ENCODE measurements around the gene MYOM3. TPM values are rescaled to one million over a fixed set of nuclear protein-coding genes. Genes with fewer than 3 reads are reported as not detected.
A peak's percentile ranks its signal among the peaks of the same experiment; 100 is the strongest.
"Not testable (repeated sequence)": the region's sequence is repeated elsewhere in the genome, so short reads cannot be mapped to it uniquely, and the experiment has no call there.

The MYOM3 gene
- total RNA-seq, 4 donors from 2014 or later, result 1.5 to 1.9 (median 1.7) TPM

DNA sequence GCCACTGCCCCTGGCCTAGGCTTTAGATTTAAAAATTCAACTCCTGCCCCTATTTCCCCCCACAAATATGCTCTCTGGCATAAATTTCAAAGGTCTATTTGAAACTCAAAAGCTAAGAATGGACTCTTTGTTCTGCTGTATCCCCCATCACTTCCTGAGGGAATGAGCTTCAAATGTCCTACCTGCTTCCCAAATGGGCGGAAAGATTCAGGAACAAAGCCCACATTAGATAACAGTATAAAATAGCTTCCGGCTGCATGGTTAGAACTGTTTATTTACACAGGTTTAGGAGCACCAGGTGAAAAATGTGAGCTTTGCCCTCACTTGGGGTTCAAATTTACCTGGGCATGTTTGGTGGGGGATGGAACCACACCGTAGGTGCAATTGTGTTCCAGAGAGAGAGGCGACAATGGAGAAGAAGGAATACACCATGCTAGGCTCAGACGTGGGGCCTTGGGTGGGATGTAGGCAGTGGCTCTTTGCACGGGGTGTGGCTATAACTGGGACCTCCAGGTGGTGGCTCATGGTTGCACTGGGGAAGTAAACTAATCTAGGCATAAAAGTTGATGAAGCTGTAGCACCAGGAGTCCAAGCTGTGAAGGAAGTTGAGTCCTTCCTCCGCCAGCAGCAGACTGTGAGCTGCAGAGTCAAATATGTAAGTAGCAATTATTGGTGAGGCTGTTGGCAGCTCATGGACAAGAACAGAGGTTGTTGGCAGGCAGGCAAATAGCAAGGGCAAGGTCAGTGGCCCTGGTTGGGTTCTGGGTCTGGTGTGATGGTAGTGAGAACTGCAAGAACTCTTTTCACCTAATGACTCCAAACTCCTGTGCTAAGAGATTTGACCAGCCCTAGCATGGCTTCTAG lies 90.3 kb downstream of the MYOM3 start:
- peak in 1 of 2 donors; percentile 82 for DNase-seq (ENCODE audit: low spot score in 2 of 2)
- TF ChIP-seq, protein P1, sequence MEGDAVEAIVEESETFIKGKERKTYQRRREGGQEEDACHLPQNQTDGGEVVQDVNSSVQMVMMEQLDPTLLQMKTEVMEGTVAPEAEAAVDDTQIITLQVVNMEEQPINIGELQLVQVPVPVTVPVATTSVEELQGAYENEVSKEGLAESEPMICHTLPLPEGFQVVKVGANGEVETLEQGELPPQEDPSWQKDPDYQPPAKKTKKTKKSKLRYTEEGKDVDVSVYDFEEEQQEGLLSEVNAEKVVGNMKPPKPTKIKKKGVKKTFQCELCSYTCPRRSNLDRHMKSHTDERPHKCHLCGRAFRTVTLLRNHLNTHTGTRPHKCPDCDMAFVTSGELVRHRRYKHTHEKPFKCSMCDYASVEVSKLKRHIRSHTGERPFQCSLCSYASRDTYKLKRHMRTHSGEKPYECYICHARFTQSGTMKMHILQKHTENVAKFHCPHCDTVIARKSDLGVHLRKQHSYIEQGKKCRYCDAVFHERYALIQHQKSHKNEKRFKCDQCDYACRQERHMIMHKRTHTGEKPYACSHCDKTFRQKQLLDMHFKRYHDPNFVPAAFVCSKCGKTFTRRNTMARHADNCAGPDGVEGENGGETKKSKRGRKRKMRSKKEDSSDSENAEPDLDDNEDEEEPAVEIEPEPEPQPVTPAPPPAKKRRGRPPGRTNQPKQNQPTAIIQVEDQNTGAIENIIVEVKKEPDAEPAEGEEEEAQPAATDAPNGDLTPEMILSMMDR (IDR thresholded peaks at IDR 0.05), result no peak
- TF ChIP-seq POLR2A (IDR thresholded peaks at IDR 0.05), result no peak
- no peak overlapping the region for H3K4me3 ChIP-seq (ENCODE audit: low read depth, poor library complexity, severe bottlenecking)
- 83 to 85% methylated on average over 7 of the region's 7 CpGs for WGBS, 2 donors
- intact Hi-C loops (cut with DNase I; ENCODE audit: low total_unique reads), result no loop called here

DNA sequence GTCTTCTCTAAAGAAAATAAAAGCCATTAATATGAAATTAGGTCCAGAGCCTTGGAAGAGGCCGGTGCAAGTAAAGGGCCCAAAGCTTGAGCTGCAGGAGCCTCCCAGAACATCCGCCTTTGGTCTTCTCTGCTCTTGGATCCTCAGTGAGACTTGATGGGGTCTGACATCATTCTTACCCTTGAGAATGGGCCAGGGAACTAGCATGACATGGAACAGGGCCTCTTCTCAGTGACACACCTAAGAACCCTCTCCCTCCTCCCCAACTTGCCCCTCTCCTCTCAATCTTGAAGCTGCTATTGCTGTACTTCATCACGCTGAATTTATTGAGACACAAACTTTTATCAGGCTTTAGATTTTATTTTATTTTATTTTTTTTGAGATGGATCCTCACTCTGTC lies 91.5 kb downstream of the MYOM3 start:
- 81 to 83% methylated on average over 3 of the region's 3 CpGs for WGBS, 2 donors
- DNase-seq (ENCODE audit: low spot score in 2 of 2), result no peak
- intact Hi-C loops (cut with DNase I; ENCODE audit: low total_unique reads), result no loop called here
- H3K4me3 ChIP-seq (ENCODE audit: low read depth, poor library complexity, severe bottlenecking), result no peak overlapping the region
- no peak for TF ChIP-seq POLR2A (IDR thresholded peaks at IDR 0.05)
- TF ChIP-seq, protein P1 (IDR thresholded peaks at IDR 0.05), result no peak

DNA sequence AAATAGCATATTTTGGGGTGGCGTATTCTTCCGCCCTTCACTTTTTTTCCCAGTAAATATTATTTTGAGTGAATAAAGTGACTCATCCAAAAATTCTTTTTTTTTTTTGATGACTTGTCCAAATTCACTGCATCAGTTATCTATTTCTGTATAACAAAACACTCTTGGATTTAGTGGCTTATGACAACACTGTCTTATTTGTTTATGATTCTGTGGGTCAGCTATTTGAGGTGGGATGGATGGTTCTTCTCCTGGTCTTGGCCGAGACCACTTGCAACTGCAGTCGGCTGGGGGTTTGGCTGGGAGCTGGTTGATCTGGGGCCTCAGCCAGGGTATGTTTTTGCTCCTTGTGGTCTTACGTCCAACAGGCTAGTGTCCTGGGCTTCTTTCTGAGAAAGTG lies 91.9 kb downstream of the MYOM3 start:
- intact Hi-C loops (cut with DNase I; ENCODE audit: low total_unique reads), result no loop called here
- whole genome bisulfite sequencing, 2 donors, result 52 to 66% methylated on average over 5 of the region's 5 CpGs
- DNase-seq (ENCODE audit: low spot score in 2 of 2), result no peak
- H3K4me3 ChIP-seq (ENCODE audit: low read depth, poor library complexity, severe bottlenecking), result no peak overlapping the region
- TF ChIP-seq POLR2A (IDR thresholded peaks at IDR 0.05), result no peak
- TF ChIP-seq, protein P1 (IDR thresholded peaks at IDR 0.05), result no peak

DNA sequence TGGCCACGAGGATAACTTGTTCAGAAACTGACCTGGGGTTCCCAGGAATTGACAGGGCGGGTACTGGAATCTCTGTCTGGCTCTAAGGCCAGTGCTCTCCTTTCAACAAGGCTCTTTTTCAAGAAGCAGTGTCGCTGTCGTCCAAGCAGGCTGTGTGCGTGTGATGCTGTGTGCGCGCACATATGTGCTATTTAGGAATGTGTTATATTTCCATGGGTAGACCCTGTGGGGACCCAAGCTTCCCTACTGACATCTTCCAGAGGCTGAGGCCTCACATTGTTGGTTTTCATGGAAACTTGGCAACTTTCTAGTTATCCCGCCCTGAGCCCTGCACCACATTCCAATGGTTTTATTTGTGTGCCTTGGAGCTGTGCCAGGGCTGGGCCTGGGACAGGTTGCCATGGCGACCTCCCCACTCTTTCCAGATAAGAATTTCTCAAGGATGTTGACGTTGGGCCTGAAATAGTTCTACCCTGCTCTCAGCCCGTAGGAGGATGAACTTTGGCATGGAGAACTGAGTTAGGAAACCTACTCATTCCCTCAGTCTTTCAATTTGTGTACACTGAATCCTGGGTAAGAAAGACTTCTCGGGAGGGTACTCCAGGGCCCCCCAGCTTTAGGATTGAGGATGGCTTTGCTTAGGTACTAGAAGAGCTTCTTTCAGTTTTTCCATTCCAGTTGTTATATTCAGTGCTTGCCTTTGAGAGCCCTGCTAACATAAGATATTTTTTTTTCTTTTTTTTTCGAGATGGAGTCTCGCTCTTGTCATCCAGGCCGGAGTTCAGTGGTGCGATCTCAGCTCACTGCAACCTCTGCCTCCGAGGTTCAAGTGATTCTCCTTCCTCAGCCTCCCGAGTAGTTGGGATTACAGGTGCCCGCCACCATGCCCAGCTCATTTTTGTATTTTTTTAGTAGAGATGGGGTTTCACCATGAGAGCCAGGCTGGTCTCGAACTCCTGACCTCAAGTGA lies 93.0 kb downstream of the MYOM3 start:
- whole genome bisulfite sequencing, 2 donors, result 29 to 34% methylated on average over 20 of the region's 20 CpGs
- intact Hi-C loops (cut with DNase I; ENCODE audit: low total_unique reads), result no loop called here
- TF ChIP-seq POLR2A (IDR thresholded peaks at IDR 0.05), result no peak
- TF ChIP-seq, protein P1 (IDR thresholded peaks at IDR 0.05), result no peak
- no peak overlapping the region for H3K4me3 ChIP-seq (ENCODE audit: low read depth, poor library complexity, severe bottlenecking)
- DNase-seq (ENCODE audit: low spot score in 2 of 2), result peak; percentile 95 to 99

- H3K4me3 ChIP-seq (ENCODE audit: low read depth, poor library complexity, severe bottlenecking), result no peak overlapping the region
- 46 to 50% methylated on average over 6 of the region's 6 CpGs for WGBS, 2 donors
- peak; percentile 37 to 59 for DNase-seq (ENCODE audit: low spot score in 2 of 2)
- intact Hi-C loops (cut with DNase I; ENCODE audit: low total_unique reads), result no loop called here
- TF ChIP-seq POLR2A (IDR thresholded peaks at IDR 0.05), result no peak
- TF ChIP-seq, protein P1 (IDR thresholded peaks at IDR 0.05), result no peak
These were observed 96.4 kb downstream of the MYOM3 start for GRCh38 chr1:24015221-24016210.

- H3K4me3 ChIP-seq (ENCODE audit: low read depth, poor library complexity, severe bottlenecking); intact Hi-C loops (cut with DNase I; ENCODE audit: low total_unique reads): not testable (repeated sequence)
- 93 to 98% methylated on average over 8 of the region's 8 CpGs for WGBS, 2 donors
- DNase-seq (ENCODE audit: low spot score in 2 of 2), result peak in 1 of 2 donors; percentile 68
These were observed 99.1 kb downstream of the MYOM3 start for GRCh38 chr1:24012878-24013277.
